ENCODE measurements around the gene FRYL. TPM values are rescaled to one million over a fixed set of nuclear protein-coding genes. Genes with fewer than 3 reads are reported as not detected.

Gene FRYL
- total RNA-seq, 4 donors from 2014 or later, result 46.0 to 66.5 (median 55.8) TPM

- peaks cover 5 to 62% (median 38%) of the 10 kb centered on the region in 4 donors for H3K36me3 ChIP-seq
- H3K4me3 ChIP-seq, result no peak overlapping the region
- DNase-seq (ENCODE audit: extremely low spot score), result no peak
- no peaks in the 10 kb centered on the region for H3K9me3 ChIP-seq
- peaks cover 0 to 5% (median 0%) of the 10 kb centered on the region in 4 donors for H3K4me1 ChIP-seq
- no peaks in the 10 kb centered on the region for H3K27me3 ChIP-seq
- WGBS, result 89% methylated on average over 1 of the region's 1 CpG
- no peak overlapping the region for H3K27ac ChIP-seq (replicated peaks in 1 of 4)
- intact Hi-C loops (cut with DNase I), result no loop called here
- TF ChIP-seq POLR2A (IDR thresholded peaks at IDR 0.05; ENCODE audit: low read depth) (no peak), CTCF (IDR thresholded peaks at IDR 0.05) (no peak), EP300 (IDR thresholded peaks at IDR 0.05) (no peak), POLR2AphosphoS5 (IDR thresholded peaks at IDR 0.05) (no peak)
Observed at GRCh38 chr4:48591372-48591771, 188.7 kb downstream of the FRYL start.

GRCh38 chr4:48590884-48591283 is 189.2 kb downstream of the FRYL start:
- 84% methylated on average over 2 of the region's 2 CpGs for WGBS
- intact Hi-C loops (cut with DNase I), result no loop called here
- Histone ChIP-seq H3K27me3 (no peaks in the 10 kb centered on the region), H3K4me3 (no peak overlapping the region), H3K27ac (replicated peaks in 1 of 4) (no peak overlapping the region), H3K9me3 (no peaks in the 10 kb centered on the region), H3K36me3 (peaks cover 8 to 67% (median 43%) of the 10 kb centered on the region in 4 donors), H3K4me1 (peaks cover 0 to 5% (median 0%) of the 10 kb centered on the region in 4 donors)
- TF ChIP-seq POLR2A (IDR thresholded peaks at IDR 0.05; ENCODE audit: low read depth) (no peak), POLR2AphosphoS5 (IDR thresholded peaks at IDR 0.05) (no peak)
- no peak for DNase-seq (ENCODE audit: extremely low spot score)

- Histone ChIP-seq H3K9me3 (no peaks in the 10 kb centered on the region), H3K36me3 (peaks cover 8 to 67% (median 45%) of the 10 kb centered on the region in 4 donors), H3K4me3 (no peak overlapping the region), H3K27me3 (no peaks in the 10 kb centered on the region), H3K4me1 (peaks cover 0 to 5% (median 0%) of the 10 kb centered on the region in 4 donors), H3K27ac (replicated peaks in 1 of 4) (no peak overlapping the region)
- no peak for DNase-seq (ENCODE audit: extremely low spot score)
- intact Hi-C loops (cut with DNase I), result no loop called here
- 79% methylated on average over 1 of the region's 1 CpG for WGBS
- TF ChIP-seq POLR2AphosphoS5 (IDR thresholded peaks at IDR 0.05), result no peak
- TF ChIP-seq EP300 (IDR thresholded peaks at IDR 0.05), result no peak
- no peak for TF ChIP-seq POLR2A (IDR thresholded peaks at IDR 0.05; ENCODE audit: low read depth)
- no peak for TF ChIP-seq CTCF (IDR thresholded peaks at IDR 0.05)
Observed at GRCh38 chr4:48589098-48589445, 191.0 kb downstream of the FRYL start.

GRCh38 chr4:48588230-48589097 is 191.6 kb downstream of the FRYL start:
- 94% methylated on average over 3 of the region's 3 CpGs for WGBS
- Histone ChIP-seq H3K9me3 (no peaks in the 10 kb centered on the region), H3K27me3 (no peaks in the 10 kb centered on the region), H3K4me1 (peaks cover 0 to 5% (median 0%) of the 10 kb centered on the region in 4 donors), H3K4me3 (no peak overlapping the region), H3K36me3 (peaks cover 8 to 69% (median 48%) of the 10 kb centered on the region in 4 donors), H3K27ac (replicated peaks in 1 of 4) (no peak overlapping the region)
- intact Hi-C loops (cut with DNase I), result no loop called here
- DNase-seq (ENCODE audit: extremely low spot score), result no peak
- TF ChIP-seq CTCF (IDR thresholded peaks at IDR 0.05) (no peak), EP300 (IDR thresholded peaks at IDR 0.05) (no peak), POLR2AphosphoS5 (IDR thresholded peaks at IDR 0.05) (no peak), POLR2A (IDR thresholded peaks at IDR 0.05; ENCODE audit: low read depth) (no peak)

- H3K27me3 ChIP-seq, result no peaks in the 10 kb centered on the region
- H3K4me3 ChIP-seq, result no peak overlapping the region
- TF ChIP-seq POLR2AphosphoS5 (IDR thresholded peaks at IDR 0.05), result no peak
- no peak for TF ChIP-seq EP300 (IDR thresholded peaks at IDR 0.05)
- no peak for TF ChIP-seq POLR2A (IDR thresholded peaks at IDR 0.05; ENCODE audit: low read depth)
- TF ChIP-seq CTCF (IDR thresholded peaks at IDR 0.05), result no peak
- 95% methylated on average over 2 of the region's 2 CpGs for WGBS
- no peaks in the 10 kb centered on the region for H3K4me1 ChIP-seq
- intact Hi-C loops (cut with DNase I), result no loop called here
- H3K9me3 ChIP-seq, result no peaks in the 10 kb centered on the region
- DNase-seq (ENCODE audit: extremely low spot score), result no peak
- peaks cover 8 to 88% (median 61%) of the 10 kb centered on the region in 4 donors for H3K36me3 ChIP-seq
- no peak overlapping the region for H3K27ac ChIP-seq (replicated peaks in 1 of 4)
Observed at GRCh38 chr4:48585401-48585800, 194.7 kb downstream of the FRYL start.
